Body of pancreas (tissue), 4 donors: ENCODE results near the gene KHDRBS2. TPM values are rescaled to one million over a fixed set of nuclear protein-coding genes. Genes with fewer than 3 reads are reported as not detected.

ENCODE experiments used
- ATAC-seq: fragments of 150-250 bp; one replicate; pipeline ENCODE4 v1.9.1; 2016
- DNase-seq, 4 donors: peaks; one replicate each; pipeline ENCODE4 v3.0.0-alpha.2; 2019
- H3K27ac ChIP-seq, 4 donors: fragments of 200-600 bp; sonication (generic); 1 replicate in 3 of 4; 2 replicates in 1 of 4; pipeline versions ENCODE4 v1.5.1 to v1.6.1; 2016 to 2019; ENCODE audit warnings: mild to moderate bottlenecking in 1 of 4, mixed read lengths in 1 of 4, moderate library complexity in 1 of 4
- H3K27me3 ChIP-seq, 2 donors: fragments of 200-600 bp; sonication (generic); one replicate each; pipeline ENCODE4 v1.6.0; 2016; ENCODE audit warnings: mild to moderate bottlenecking in 1 of 2
- H3K36me3 ChIP-seq, 2 donors: fragments of 200-600 bp; sonication (generic); replicated peaks in 1 of 2; 2 replicates each; pipeline ENCODE4 v1.5.1; 2016; ENCODE audit warnings: low read depth in 2 of 2; ENCODE audit not compliant: insufficient read depth in 1 of 2
- H3K4me1 ChIP-seq: fragments of 200-600 bp; sonication (generic); one replicate; pipeline ENCODE4 v1.6.0; 2016
- H3K4me3 ChIP-seq, 2 donors: fragments of 200-600 bp; sonication (generic); 1 replicate in 1 of 2; 2 replicates in 1 of 2; pipeline ENCODE4 v1.5.1; 2016 to 2019
- H3K9me3 ChIP-seq, 3 donors: fragments of 200-600 bp; sonication (generic); 1 replicate in 2 of 3; 2 replicates in 1 of 3; pipeline ENCODE4 v1.5.1; 2016
- POLR2A ChIP-seq, 3 donors: fragments of 450-650 bp; IDR thresholded peaks; one replicate each; pipeline ENCODE4 v1.6.1; 2016; ENCODE audit warnings: antibody characterized with exemption in 3 of 3, mild to moderate bottlenecking in 2 of 3
- WGBS, 2 donors: methylation state at CpG; one replicate each; pipeline ENCODE4 v1.1.5; 2017; 5-methylcytosine and 5-hydroxymethylcytosine counted together
- intact Hi-C: fragments of 100-400 bp; cut with DNase I; formaldehyde crosslinking; loops from one replicate; pipeline ENCODE4 v1.15.1; 2023
- total RNA-seq, 2 donors: library from RNA; depleted of rRNA; stranded (reverse); fragments of >200 nt; gene quantifications; one replicate each; pipeline ENCODE4 v1.1.0, GENCODE V29; 2016
- TF ChIP-seq, protein P1 (sequence below), 7 experiments: fragments of 450-650 bp in 4 of 7; fragments of 200-600 bp in 3 of 7; sonication (generic) in 3 of 7; IDR thresholded peaks; one replicate each; pipeline ENCODE4 v1.5.1; 2016 to 2019; ENCODE audit warnings: antibody characterized with exemption in 7 of 7

KHDRBS2 gene
- total RNA-seq, 2 donors from 2014 or later: not detected

DNA sequence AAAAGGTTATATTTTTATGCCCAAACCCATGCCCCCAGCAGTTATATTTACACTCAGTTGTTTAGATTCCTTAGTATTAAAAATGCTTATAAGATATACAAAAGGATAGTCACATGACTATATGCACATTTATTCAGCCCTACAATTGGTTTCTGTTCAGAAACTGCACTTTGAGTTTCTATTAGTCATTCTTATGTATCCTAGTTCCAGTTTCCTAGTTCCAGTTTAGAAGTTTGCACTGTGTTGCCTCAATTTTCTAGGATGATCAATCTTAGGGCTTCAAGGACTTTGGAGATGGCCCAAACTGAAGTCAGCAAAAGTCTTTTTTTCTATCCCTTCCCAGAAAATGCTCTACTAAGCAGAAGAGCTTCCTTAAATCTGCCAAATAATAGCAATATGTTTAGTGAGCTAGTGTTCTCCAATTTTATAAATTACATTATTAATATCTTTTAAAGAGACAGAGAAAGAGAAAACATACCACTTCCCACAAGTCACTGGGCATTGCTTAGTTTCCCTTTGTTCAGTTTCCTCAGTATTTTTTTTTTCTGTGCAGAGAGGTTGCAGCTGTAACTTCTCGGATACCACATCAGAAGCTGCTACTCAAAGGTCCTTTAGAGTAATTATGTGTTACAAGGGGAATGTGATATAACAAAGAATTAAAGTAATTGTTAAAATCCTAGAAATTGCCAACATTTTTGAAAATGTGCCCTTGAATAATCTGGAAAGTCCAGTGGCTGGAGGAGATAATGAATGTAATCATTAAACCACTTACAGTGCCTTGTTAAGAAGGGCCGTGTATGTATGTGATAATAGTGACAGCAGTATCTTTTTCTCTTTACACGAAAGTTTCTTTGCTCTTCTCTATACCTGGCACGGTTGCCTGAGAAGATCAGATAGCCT is 138.8 kb downstream of the KHDRBS2 start:
- no peak for ATAC-seq
- H3K4me1 ChIP-seq: no peaks in the 10 kb centered on the region
- intact Hi-C loops: no loop called here
- TF ChIP-seq POLR2A (IDR thresholded peaks at IDR 0.05): no peak
- TF ChIP-seq, protein P1, sequence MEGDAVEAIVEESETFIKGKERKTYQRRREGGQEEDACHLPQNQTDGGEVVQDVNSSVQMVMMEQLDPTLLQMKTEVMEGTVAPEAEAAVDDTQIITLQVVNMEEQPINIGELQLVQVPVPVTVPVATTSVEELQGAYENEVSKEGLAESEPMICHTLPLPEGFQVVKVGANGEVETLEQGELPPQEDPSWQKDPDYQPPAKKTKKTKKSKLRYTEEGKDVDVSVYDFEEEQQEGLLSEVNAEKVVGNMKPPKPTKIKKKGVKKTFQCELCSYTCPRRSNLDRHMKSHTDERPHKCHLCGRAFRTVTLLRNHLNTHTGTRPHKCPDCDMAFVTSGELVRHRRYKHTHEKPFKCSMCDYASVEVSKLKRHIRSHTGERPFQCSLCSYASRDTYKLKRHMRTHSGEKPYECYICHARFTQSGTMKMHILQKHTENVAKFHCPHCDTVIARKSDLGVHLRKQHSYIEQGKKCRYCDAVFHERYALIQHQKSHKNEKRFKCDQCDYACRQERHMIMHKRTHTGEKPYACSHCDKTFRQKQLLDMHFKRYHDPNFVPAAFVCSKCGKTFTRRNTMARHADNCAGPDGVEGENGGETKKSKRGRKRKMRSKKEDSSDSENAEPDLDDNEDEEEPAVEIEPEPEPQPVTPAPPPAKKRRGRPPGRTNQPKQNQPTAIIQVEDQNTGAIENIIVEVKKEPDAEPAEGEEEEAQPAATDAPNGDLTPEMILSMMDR (IDR thresholded peaks at IDR 0.05): no peak
- no peaks in the 10 kb centered on the region for H3K36me3 ChIP-seq
- H3K27ac ChIP-seq: no peak overlapping the region
- H3K27me3 ChIP-seq: no peaks in the 10 kb centered on the region
- no peak for DNase-seq
- 12 to 16% methylated on average over 4 of the region's 4 CpGs for whole genome bisulfite sequencing, 2 donors
- no peaks in the 10 kb centered on the region for H3K9me3 ChIP-seq
- H3K4me3 ChIP-seq: no peak overlapping the region

DNA sequence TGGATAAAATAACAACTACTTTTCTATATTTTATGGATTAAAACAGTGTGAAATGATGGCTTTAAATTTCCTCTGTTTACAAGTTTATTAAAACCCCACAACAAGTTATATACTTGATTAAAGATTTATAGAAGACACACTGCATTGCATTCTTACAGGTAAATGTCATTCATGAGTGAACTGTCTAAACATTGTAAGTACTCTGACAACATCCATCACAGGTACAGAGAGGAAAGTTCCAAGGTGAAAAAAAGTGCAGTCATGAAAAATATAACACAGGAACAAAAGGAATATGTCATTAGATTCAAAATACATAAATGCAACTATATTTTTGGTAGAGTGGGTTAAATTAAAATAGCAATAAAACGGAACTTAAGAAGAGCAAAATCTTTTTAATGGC is 156.9 kb downstream of the KHDRBS2 start:
- intact Hi-C loops: no loop called here

DNA sequence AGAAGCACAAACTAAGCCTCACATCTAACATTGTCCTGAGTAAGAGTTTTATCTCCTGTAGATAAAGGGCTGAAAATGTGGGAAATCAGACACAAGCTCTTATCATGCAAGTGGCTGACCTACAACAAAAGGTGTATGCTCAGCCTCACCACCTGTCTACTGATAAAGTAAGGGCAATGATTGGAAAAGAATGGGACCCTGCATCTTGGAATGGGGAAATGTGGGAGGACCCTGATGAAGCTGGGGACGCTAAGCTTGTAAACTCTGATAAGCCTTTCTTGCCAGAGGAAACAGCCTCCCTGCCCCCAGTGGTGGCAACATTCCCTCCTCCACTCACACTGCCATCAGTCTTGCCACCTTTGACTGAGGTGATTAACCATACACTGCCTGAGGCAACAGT is 166.6 kb downstream of the KHDRBS2 start:
- Histone ChIP-seq H3K27ac (no peak overlapping the region), H3K27me3 (no peaks in the 10 kb centered on the region), H3K9me3 (peaks cover 0 to 7% (median 0%) of the 10 kb centered on the region in 3 donors), H3K4me3 (no peak overlapping the region), H3K36me3 (no peaks in the 10 kb centered on the region), H3K4me1 (no peaks in the 10 kb centered on the region)
- intact Hi-C loops: no loop called here
- no peak for ATAC-seq
- no peak for DNase-seq
- no peak for TF ChIP-seq POLR2A (IDR thresholded peaks at IDR 0.05)
- 10 to 38% methylated on average over 1 of the region's 1 CpG for WGBS, 2 donors

More for the DNA sequence above, 156.9 kb downstream of the KHDRBS2 start:
- ATAC-seq (no peak), DNase-seq (no peak)
- no peak for TF ChIP-seq POLR2A (IDR thresholded peaks at IDR 0.05)
- TF ChIP-seq, protein P1 (IDR thresholded peaks at IDR 0.05): no peak
- no peak overlapping the region for H3K4me3 ChIP-seq
- no peaks in the 10 kb centered on the region for H3K36me3 ChIP-seq
- no peaks in the 10 kb centered on the region for H3K4me1 ChIP-seq
- no peaks in the 10 kb centered on the region for H3K9me3 ChIP-seq
- 33 to 37% methylated on average over 1 of the region's 1 CpG for WGBS, 2 donors
- H3K27me3 ChIP-seq: no peaks in the 10 kb centered on the region
- no peak overlapping the region for H3K27ac ChIP-seq

DNA sequence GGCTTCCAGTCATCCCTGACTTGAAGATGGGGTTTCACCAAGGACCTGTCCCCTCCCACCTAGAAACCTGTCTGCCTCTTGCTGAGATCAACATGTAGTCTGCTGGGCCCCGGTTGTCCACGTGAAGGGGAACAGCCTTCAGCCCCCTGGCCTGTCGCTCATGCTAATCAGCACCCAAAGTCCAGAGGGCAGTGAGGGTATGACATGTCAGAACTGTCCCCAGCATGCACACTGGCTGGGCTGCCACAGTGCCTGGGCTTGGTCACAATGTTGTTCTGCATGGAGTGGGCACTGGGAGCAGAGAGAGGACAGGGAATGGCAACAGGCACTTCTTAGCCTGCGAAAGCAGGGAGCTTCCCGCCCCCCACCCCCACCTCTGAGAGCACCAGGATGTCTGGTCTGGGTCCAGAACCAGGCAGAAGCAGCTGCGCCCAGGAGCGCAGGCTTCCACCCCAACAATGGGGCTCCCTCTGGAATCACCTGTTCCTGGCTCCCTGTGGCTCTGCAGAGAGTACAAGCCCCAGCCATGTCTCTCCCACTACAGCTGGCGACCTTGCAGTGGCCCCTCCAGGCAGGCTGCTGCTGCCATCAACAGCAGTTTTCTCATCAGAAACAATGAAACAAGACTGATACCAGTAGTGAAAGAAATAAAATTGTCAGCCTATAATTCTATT is 182.7 kb downstream of the KHDRBS2 start:
- Histone ChIP-seq H3K4me3 (no peak overlapping the region), H3K4me1 (no peaks in the 10 kb centered on the region), H3K27me3 (no peaks in the 10 kb centered on the region), H3K27ac (no peak overlapping the region), H3K36me3 (no peaks in the 10 kb centered on the region), H3K9me3 (no peaks in the 10 kb centered on the region)
- intact Hi-C loops: no loop called here
- ATAC-seq (no peak), DNase-seq (no peak)
- TF ChIP-seq POLR2A (IDR thresholded peaks at IDR 0.05): no peak
- TF ChIP-seq, protein P1 (IDR thresholded peaks at IDR 0.05): no peak
- WGBS, 2 donors: 64 to 78% methylated on average over 1 to 8 of the region's 8 CpGs

DNA sequence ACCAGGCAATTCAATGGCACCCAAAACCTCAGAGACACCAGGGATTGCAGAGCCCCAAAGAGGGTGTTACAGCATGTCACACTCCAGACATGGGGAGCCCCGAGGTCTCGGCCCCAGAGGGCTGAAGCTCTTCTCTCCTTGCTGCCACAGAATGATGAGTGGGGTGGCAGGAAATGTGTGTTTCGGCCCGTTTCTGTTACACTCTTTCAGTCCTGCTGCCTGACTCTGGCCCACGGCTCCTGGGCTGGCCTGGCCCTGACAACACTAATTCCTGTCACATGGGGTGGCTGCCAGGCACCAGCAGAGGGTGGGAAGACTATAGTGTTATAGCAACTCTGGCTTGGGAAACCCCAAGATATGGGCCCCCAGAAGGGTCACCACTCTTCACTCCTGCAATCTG is 183.6 kb downstream of the KHDRBS2 start:
- intact Hi-C loops: no loop called here
- Histone ChIP-seq H3K4me3 (no peak overlapping the region), H3K36me3 (no peaks in the 10 kb centered on the region), H3K27me3 (no peaks in the 10 kb centered on the region), H3K4me1 (no peaks in the 10 kb centered on the region), H3K9me3 (no peaks in the 10 kb centered on the region), H3K27ac (no peak overlapping the region)
- whole genome bisulfite sequencing, 2 donors: 75% methylated on average over 5 of the region's 5 CpGs; no CpG with 5 or more reads in 1 of the 2 donors
- ATAC-seq (no peak), DNase-seq (no peak)
- no peak for TF ChIP-seq POLR2A (IDR thresholded peaks at IDR 0.05)
- TF ChIP-seq, protein P1 (IDR thresholded peaks at IDR 0.05): no peak
